ENCODE results near the gene FRK.
"Not testable (repeated sequence)": the region's sequence is repeated elsewhere in the genome, so short reads cannot be mapped to it uniquely, and the experiment has no call there.

The FRK gene

DNA sequence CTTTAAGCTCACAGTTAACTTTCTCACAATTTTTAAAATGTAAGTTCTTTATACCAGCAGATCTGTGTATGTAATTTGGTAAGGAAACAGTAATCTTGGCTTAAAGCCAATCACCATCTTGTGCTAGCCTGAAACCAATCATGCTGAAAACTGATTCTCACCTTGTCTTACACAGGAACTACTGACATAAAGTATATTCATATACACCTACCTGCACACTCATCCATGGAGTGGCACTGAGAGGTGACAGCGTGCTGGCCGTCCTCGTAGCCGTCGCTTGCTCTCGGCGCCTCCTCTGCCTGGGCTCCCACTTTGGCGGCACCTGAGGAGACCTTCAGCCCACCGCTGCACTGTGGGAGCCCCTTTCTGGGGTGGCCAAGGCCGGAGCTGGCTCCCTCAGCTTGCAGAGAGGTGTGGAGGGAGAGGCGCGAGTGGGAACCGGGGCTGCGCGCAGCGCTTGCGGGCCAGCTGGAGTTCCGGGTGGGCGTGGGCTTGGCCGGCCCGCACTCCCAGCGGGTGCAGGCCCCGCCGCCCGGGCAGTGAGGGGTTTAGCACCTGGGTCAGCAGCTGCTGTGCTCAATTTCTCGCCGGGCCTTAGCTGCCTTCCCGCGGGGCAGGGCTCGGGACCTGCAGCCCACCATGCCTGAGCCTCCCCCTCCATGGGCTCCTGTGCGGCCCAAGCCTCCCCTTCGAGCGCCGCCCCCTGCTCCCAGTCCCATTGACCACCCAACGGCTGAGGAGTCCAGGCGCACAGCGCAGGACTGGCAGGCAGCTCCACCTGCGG lies 171.8 kb downstream of the FRK start:
- DNase-seq (ENCODE audit: low read depth in 3 of 3): not testable (repeated sequence)

DNA sequence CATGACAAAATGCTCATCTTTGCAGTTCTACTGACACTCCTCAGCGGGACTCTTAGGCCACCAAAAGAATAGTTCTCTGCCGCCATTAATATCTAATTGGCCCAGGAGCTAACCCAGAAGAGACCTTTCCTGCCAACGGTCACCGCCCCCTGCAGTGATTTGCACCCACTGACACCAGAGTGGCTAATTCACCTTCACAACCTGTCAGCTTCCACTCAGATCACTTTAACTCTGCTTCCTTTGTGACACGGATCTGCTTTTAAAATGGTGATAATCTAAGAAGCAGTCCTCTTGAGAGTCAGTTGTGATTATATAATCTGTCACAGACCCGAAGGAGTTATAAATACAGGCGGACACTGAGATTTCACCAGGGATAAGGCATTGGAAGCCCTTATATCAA lies 172.8 kb downstream of the FRK start:
- no peak for DNase-seq (ENCODE audit: low read depth in 3 of 3)

DNA sequence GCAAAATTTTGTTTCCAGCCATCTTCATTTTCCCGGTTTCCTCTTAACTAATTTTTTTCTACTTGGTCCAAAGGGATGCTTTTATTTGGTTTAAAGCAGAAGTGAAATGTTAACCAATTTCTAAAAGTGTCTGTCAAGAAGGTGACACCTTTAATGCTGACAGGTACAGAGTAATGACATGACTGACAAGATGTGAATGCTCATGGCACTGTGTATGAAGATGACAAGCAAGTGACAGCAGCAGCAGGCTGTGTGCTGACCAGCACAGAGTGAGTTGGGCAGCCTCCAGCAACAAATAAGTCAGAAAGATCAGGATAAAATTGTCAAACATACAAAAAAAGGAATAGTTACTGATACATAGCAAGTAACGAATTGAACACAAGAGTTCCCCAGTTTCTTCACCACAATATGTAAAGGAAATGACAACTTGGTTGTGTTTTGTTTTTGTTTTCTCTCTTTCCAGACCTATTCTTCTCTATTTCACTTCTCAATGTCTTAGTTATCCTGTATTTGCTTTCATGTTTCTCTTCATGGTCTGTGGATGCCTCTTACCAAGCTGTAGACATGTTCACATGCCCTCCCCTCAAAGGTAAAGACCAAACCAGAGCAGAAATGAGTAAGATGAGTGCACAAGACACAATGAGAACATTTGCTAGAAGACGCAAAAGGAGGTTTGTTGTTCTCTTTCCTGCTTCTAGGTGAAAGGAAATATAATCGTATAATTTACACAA lies 174.9 kb downstream of the FRK start:
- no peak for DNase-seq (ENCODE audit: low read depth in 3 of 3)

DNA sequence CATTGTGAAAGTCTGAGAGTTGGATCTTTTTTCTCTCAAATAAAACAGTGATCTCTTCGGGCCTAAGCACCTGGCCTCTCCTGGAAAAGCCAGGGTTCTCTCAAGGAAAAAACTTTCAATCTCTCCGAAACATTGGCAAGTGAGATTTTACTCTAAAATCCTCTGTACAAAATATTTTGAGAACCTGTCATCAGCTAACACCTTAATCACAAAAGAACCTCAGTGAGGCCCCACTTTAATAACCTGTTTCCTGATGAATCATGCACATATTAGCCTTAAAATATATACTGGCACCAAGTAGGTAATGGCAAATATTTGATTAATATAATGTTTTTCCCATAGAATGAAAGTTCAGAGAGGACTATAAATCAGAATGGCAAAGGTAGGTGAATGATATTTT lies 177.9 kb downstream of the FRK start:
- DNase-seq (ENCODE audit: low read depth in 3 of 3): no peak

DNA sequence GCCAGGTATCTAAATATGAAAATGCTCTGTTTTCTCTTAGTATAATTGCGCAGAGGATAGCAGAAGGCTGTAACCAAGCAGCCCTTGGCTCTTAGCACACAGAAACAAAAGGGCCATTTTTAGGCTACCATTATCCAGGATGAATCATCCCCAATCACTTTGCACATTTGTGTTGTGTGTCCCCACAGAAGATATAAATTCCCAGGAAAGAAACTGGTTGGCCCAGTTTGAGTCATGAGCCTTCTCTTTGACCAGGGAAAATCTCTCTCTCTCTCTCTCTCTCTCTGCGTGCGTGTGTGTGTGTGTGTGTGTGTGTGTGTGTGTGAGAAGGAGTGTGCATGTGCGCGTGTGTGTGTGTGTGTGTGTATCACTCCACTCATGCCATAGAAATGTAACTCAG lies 178.5 kb downstream of the FRK start:
- no peak for DNase-seq (ENCODE audit: low read depth in 3 of 3)

Data from stimulated activated CD4-positive, alpha-beta T cell treated with anti-CD3 and anti-CD28 coated beads, TNF-alpha, amount 100 ng/mL, for 48 hours (primary cell).